HG02678 (cell line): ENCODE results near the gene CDH2.

Source experiments
- ATAC-seq: cut with Tn5 transposase; IDR thresholded peaks from one replicate; pipeline ENCODE4 v1.9.1; 2021; ENCODE audit warnings: mild to moderate bottlenecking, moderate library complexity; ENCODE audit not compliant: unreplicated experiment

The CDH2 gene

GRCh38 chr18:28048612-28049011 lies 128.3 kb downstream of the CDH2 start:
- ATAC-seq: no peak

GRCh38 chr18:28045880-28046279 lies 131.1 kb downstream of the CDH2 start:
- no peak for ATAC-seq

DNA sequence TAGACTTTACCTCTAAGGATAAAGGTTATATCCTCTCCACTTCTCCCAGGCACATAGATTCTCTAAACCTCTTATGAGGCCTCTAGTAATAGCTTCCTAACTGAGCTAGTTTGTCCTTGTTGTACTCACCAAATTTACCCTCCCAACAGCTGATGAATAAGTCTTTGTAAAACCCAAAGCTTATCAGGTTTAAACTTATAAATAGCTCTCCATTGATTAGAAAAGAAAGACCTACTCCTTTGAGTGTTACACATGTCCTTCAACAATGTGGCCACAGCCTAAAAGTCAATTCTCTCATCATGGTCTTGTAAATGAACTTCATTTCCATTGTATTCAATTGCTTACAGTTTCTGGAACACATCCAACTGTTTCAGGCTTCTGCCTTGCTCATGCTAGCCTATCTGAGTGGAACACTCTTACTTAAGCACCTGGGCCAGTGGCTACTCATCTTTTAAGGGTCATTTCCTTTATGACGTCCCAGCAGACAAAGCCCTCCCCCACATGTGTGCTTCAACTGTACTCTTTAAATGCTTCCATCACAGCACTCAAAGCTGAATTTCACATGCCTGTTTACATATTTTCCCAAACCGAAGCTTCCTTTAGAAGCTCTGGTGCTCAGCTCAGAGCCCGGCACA lies 131.6 kb downstream of the CDH2 start:
- no peak for ATAC-seq

DNA sequence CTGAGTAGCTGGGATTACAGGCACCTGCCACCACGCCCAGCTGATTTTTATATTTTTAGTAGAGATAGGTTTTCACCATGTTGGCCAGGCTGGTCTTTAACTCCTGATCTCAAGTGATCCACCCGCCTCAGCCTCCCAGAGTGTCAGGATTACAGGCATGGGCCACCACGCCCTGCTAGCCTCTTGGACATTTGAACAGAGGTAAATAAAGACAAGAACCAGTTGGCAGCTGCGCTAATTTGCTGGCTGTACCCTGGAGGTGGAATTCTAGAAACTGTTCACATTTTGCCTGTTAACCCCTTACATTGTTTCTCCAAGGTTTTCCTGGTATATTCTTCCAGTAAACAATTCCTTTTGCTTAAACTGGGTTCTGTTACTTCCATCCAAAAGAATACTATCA lies 132.9 kb downstream of the CDH2 start:
- no peak for ATAC-seq

DNA sequence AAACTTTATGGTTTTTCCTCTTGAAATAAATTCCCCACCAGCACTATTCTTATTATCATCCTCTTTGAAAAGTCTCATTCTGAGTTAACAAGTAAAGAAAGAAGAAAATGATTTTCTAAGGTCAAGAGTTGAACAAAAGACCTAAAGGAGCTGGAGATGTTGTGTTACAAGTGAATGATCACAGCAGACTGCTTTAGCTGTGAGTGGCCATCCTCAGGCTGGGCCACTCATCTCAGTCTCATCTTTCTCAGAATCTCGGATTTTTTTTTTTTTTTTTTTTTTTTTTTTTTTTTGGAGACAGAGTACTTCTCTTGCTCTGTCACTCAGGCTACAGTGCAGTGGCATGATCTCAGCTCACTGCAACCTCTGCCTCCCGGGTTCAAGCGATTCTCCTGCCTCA lies 133.3 kb downstream of the CDH2 start:
- ATAC-seq: no peak

- ATAC-seq: no peak
These were observed 135.6 kb downstream of the CDH2 start for GRCh38 chr18:28041366-28041765.

- ATAC-seq: no peak
These were observed 136.2 kb downstream of the CDH2 start for GRCh38 chr18:28040716-28041115.

DNA sequence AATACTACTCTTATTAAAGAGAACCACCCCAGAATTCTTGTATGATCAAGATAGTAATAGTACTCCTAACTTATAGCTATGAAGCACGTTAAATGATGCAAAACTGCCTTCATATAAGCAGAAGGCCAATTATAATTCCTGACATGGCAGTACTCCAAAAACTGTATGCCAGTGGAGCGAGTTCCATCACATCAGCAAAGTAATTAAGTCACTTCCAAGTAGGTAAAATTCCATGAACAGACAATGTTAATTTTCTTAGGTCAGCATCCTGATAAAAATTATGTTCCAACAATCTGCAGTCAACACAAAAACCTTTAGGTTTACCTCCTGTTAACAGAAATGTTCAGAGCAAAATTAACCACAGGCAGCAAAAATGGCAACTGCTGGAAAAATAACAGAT lies 136.7 kb downstream of the CDH2 start:
- no peak for ATAC-seq

DNA sequence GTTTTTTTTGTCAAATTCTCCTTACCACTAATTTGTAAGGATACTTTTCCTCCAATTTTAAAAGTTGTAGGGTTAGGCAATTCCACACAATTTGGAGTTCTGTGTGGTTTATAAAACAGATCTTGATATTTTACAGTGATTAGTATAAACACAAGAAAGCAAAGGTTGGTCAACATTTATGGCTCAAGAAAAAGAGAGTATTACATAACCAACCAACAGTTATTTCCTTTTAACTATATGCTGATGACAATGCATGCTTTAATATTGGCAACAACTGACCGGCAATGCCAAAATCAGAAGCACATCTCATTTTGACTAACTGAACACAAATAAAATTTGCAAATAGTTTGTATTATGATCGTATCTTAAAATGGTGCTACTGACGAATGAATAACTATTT lies 137.2 kb downstream of the CDH2 start:
- no peak for ATAC-seq

- no peak for ATAC-seq
These were observed 137.9 kb downstream of the CDH2 start for GRCh38 chr18:28039078-28039477.

DNA sequence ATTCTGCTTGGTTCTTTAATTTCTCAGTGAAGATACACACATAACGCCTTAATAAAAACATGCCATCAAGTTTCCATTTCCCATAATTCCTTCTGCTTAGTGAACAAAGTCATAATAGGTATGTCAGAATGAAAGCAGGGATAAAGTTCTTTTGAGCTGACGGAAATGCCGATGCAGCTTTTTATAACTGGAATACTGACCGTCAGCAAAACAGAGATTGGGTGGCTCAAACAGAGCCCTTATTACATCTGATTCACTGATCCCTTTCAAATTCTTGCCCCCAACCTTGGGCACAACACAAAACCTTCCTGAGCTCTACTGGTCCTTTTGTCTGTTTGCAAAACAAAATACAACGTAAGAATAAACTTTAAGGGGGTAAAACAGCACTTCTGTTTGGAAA lies 140.4 kb downstream of the CDH2 start:
- ATAC-seq: no peak

- ATAC-seq: no peak
These were observed 142.4 kb downstream of the CDH2 start for GRCh38 chr18:28034567-28034966.

GRCh38 chr18:28032177-28032576 lies 144.8 kb downstream of the CDH2 start:
- ATAC-seq: no peak

- ATAC-seq: no peak
These were observed 146.5 kb downstream of the CDH2 start for GRCh38 chr18:28030458-28030857.

- no peak for ATAC-seq
These were observed 149.2 kb downstream of the CDH2 start for GRCh38 chr18:28027755-28028154.

- ATAC-seq: no peak
These were observed 157.4 kb downstream of the CDH2 start for GRCh38 chr18:28019425-28020108.

GRCh38 chr18:28018351-28018750 lies 158.6 kb downstream of the CDH2 start:
- no peak for ATAC-seq

GRCh38 chr18:28015671-28016070 lies 161.3 kb downstream of the CDH2 start:
- no peak for ATAC-seq

DNA sequence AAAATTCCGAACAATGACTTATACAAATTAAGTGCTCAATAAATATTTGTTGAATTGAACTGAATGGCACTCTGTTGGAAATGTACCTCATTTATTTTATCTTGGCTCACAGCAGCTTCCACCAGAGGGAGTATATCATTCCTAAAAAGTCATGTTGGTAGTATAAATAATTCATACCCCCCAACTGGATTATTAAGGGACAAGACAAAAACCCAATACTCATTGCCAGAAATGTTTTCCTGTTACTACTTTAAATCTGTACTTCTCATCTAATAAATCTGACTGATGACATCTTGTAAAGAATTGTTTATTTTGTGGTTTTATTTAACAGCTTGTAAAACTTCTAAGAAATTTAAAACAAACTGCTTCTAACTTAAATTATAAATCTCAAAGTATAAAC lies 163.9 kb downstream of the CDH2 start:
- no peak for ATAC-seq

GRCh38 chr18:28012336-28012735 lies 164.6 kb downstream of the CDH2 start:
- no peak for ATAC-seq

- ATAC-seq: no peak
These were observed 167.3 kb downstream of the CDH2 start for GRCh38 chr18:28009589-28009988.

DNA sequence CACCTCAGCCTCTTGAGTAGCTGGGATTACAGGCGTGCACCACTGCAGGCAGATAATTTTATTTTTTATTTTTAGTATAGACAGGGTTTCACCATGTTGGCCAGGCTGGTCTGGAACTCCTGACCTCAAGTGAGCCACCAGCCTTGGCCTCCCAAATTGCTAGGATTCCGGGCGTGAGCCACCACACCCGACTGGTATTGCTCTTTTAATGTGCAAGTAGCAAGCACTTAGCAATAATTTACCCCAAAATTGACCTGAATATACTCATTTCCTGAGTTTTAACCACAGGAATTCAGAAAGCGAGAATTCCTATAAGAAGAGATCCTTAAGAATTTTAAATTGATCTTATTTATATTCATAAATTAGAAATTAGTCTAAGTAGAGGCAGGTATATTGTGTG lies 169.1 kb downstream of the CDH2 start:
- no peak for ATAC-seq

- no peak for ATAC-seq
These were observed 171.8 kb downstream of the CDH2 start for GRCh38 chr18:28005164-28005563.
